Left lung (tissue), 10 donors: ENCODE results near the gene HPRT1. TPM values are rescaled to one million over a fixed set of nuclear protein-coding genes. Genes with fewer than 3 reads are reported as not detected.

Source experiments
- ATAC-seq: fragments of 200-7000 bp; cut with Tn5 transposase; one replicate; pipeline ENCODE4 v1.9.1; 2020; ENCODE audit warnings: moderate library complexity
- DNase-seq, 4 donors: peaks; one replicate each; pipeline ENCODE4 v3.0.0-alpha.2; 2013 to 2020
- H3K27ac ChIP-seq, 2 donors: fragments of 200-600 bp; sonication (generic) in 1 of 2; one replicate each; pipeline versions ENCODE4 v1.5.0 to v1.8.0; 2020 to 2021
- H3K27me3 ChIP-seq, 2 donors: fragments of 200-600 bp; sonication (generic) in 1 of 2; one replicate each; pipeline versions ENCODE4 v1.5.0 to v1.8.0; 2020 to 2021
- H3K36me3 ChIP-seq, 2 donors: fragments of 200-600 bp; sonication (generic) in 1 of 2; one replicate each; pipeline versions ENCODE4 v1.5.0 to v1.8.0; 2020 to 2021
- H3K4me1 ChIP-seq, 2 donors: fragments of 200-600 bp; one replicate each; pipeline ENCODE4 v1.8.0; 2021
- H3K4me3 ChIP-seq, 2 donors: fragments of 200-600 bp; sonication (generic) in 1 of 2; one replicate each; pipeline versions ENCODE4 v1.5.0 to v1.8.0; 2020 to 2021; ENCODE audit warnings: mild to moderate bottlenecking in 1 of 2
- H3K9me3 ChIP-seq, 2 donors: fragments of 200-600 bp; sonication (generic) in 1 of 2; one replicate each; pipeline versions ENCODE4 v1.5.0 to v1.8.0; 2020 to 2021
- intact Hi-C, 2 donors: fragments of 100-400 bp; cut with DNase I; formaldehyde crosslinking; loops; one replicate each; pipeline versions ENCODE4 v1.11.2 to v1.14.2; 2022
- polyA plus RNA-seq, 6 donors: library from polyadenylated mRNA; unstranded; fragments of 120-200 nt; gene quantifications; one replicate each; pipeline ENCODE4 v1.2.1, GENCODE V29; 2013; ENCODE audit not compliant: insufficient read length in 6 of 6
- total RNA-seq, 2 donors: library from RNA; stranded (reverse); fragmentation: NEBNext Ultra II Directional; extraction: Animal tissue kit (Norgen Biotek cat#: 25700); gene quantifications; one replicate each; pipeline ENCODE4 v1.2.1, GENCODE V29; 2021
- TF ChIP-seq, protein P1 (sequence below), 2 donors: fragments of 200-600 bp; sonication (generic) in 1 of 2; IDR thresholded peaks; one replicate each; pipeline versions ENCODE4 v1.5.0 to v1.8.0; 2021; ENCODE audit warnings: antibody characterized with exemption in 2 of 2
- donor health status: DM: no; HTN: yes; CAD: no.
- donor health status: DM: no; HTN: no; CAD: no.

HPRT1 gene
- total and polyA plus RNA-seq, 8 donors: 17.5 to 26.9 (median 19.5) TPM

DNA sequence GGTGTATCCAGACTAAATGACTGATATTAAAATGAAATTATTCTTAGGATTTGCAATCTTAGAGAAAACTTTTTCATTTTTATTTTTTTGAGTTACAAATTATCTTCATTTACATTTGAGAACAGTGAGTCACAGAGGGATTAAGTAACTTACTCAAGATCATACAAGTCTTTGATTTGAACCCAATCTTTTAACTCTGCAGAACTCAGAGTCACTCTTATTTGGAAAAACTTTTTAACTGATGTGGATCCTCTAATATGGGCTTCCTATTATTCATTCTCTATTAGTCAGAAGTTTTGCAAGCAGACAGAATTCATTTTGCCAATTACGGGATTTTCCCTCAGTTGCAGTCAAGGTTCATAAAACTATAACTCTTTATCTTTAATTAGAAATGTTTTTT is 20.1 kb downstream of the HPRT1 start:
- TF ChIP-seq, protein P1, sequence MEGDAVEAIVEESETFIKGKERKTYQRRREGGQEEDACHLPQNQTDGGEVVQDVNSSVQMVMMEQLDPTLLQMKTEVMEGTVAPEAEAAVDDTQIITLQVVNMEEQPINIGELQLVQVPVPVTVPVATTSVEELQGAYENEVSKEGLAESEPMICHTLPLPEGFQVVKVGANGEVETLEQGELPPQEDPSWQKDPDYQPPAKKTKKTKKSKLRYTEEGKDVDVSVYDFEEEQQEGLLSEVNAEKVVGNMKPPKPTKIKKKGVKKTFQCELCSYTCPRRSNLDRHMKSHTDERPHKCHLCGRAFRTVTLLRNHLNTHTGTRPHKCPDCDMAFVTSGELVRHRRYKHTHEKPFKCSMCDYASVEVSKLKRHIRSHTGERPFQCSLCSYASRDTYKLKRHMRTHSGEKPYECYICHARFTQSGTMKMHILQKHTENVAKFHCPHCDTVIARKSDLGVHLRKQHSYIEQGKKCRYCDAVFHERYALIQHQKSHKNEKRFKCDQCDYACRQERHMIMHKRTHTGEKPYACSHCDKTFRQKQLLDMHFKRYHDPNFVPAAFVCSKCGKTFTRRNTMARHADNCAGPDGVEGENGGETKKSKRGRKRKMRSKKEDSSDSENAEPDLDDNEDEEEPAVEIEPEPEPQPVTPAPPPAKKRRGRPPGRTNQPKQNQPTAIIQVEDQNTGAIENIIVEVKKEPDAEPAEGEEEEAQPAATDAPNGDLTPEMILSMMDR (IDR thresholded peaks at IDR 0.05): no peak
- no peaks in the 10 kb centered on the region for H3K36me3 ChIP-seq
- no peak overlapping the region for H3K27ac ChIP-seq
- no peaks in the 10 kb centered on the region for H3K9me3 ChIP-seq
- intact Hi-C loops: no loop called here
- H3K4me1 ChIP-seq: no peaks in the 10 kb centered on the region
- no peaks in the 10 kb centered on the region for H3K27me3 ChIP-seq
- DNase-seq: no peak
- no peak for ATAC-seq
- no peak overlapping the region for H3K4me3 ChIP-seq

DNA sequence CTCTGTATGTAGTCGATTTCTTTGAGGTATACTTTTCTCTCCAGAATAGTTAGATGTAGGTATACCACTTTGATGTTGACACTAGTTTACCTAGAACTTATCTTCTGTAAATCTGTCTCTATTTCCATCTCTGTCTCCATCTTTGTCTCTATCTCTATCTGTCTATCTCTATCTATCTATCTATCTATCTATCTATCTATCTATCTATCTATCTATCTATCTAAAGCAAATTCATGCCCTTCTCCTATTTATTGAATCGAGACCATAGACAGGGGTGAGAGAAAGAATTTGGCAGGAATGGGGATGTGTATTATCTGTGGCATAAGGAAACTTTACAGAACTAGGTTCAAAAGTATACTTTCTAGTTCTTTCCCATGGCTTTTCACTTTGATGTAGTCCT is 21.4 kb downstream of the HPRT1 start:
- ATAC-seq (no peak), DNase-seq (no peak)
- intact Hi-C loops: no loop called here
- Histone ChIP-seq H3K27me3 (no peaks in the 10 kb centered on the region), H3K27ac (no peak overlapping the region), H3K4me1 (no peaks in the 10 kb centered on the region), H3K36me3 (no peaks in the 10 kb centered on the region), H3K9me3 (no peaks in the 10 kb centered on the region), H3K4me3 (no peak overlapping the region)
- TF ChIP-seq, protein P1 (IDR thresholded peaks at IDR 0.05): no peak

DNA sequence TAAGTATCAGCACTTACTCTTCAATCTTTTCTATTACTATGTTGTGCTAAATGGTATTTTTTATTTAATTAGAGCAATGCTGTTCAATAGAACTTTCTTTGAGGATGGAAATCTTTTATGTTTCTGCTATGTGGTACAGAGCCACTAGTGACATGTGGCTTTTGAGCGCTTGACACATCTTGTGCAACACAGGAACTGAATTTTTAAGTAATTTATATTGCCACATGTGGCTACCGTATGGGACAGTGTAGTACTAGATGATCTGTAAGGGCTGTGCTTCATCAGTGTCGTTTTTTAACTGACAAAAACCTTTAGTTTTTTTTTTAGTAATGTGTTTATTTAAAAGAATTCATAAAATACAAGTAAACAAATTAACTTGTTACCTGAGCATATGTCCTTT is 22.4 kb downstream of the HPRT1 start:
- ATAC-seq (no peak), DNase-seq (no peak)
- intact Hi-C loops: no loop called here
- no peaks in the 10 kb centered on the region for H3K36me3 ChIP-seq
- no peaks in the 10 kb centered on the region for H3K27me3 ChIP-seq
- H3K4me3 ChIP-seq: no peak overlapping the region
- no peak overlapping the region for H3K27ac ChIP-seq
- H3K9me3 ChIP-seq: no peaks in the 10 kb centered on the region
- H3K4me1 ChIP-seq: no peaks in the 10 kb centered on the region
- TF ChIP-seq, protein P1 (IDR thresholded peaks at IDR 0.05): no peak

DNA sequence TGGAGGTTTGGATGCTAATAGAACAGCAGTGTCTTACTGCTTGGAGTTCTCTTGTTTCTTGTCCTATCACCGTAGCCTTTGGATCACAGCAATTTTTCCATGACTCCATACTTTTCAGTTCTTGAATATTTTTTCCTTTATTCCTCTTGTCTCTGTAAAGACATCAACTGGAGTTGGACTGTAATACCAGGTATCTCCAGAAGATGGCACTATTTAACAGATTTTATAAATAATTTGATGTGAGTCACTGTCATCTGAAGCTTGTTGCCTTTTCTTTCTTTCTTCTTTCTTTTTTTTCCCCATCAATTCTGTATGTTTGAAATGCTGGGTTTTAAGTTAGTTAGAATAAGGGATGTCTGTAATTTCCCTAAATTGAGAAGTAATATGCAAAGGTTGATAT is 24.1 kb downstream of the HPRT1 start:
- TF ChIP-seq, protein P1 (IDR thresholded peaks at IDR 0.05): peak; percentile 64 to 65
- intact Hi-C loops: no loop called here
- no peak overlapping the region for H3K27ac ChIP-seq
- no peaks in the 10 kb centered on the region for H3K9me3 ChIP-seq
- no peaks in the 10 kb centered on the region for H3K27me3 ChIP-seq
- H3K4me1 ChIP-seq: no peaks in the 10 kb centered on the region
- no peak overlapping the region for H3K4me3 ChIP-seq
- H3K36me3 ChIP-seq: no peaks in the 10 kb centered on the region
- peak; percentile 67 for ATAC-seq
- DNase-seq: peak in 1 of 4 donors; percentile 53

DNA sequence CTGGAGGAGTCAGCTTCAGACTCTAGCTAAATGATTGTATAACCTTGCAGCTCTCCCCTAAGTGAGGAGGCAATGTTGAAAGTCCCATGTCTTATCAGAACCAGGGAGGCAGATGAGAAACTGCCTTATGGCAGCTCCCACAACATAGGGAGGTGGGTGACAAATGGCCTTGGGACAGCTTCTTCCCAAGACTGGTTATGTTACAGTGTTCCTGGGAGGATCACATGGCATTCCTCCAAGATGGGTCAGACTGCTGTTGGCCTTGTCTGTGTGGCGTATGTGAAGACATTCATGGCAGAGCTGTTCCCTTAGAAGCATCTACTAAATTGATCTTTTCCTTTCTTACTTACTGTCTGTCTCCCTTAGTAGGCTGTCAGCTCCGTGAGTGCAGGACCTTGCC is 42.0 kb downstream of the HPRT1 start:
- intact Hi-C loops: no loop called here
- TF ChIP-seq, protein P1 (IDR thresholded peaks at IDR 0.05): no peak
- Histone ChIP-seq H3K27me3 (no peaks in the 10 kb centered on the region), H3K36me3 (no peaks in the 10 kb centered on the region), H3K4me1 (no peaks in the 10 kb centered on the region), H3K9me3 (no peaks in the 10 kb centered on the region), H3K4me3 (no peak overlapping the region), H3K27ac (no peak overlapping the region)
- ATAC-seq: no peak
- DNase-seq: no peak
